NCI-H748 treated with DMSO at 0.1 percent for 48 hours (cell line): Measurements from ENCODE around the gene TTN.

ENCODE experiments used
- DNase-seq: peaks from one replicate; lab custom pipeline; 2025; lab: John Stamatoyannopoulos, UW

TTN gene

DNA sequence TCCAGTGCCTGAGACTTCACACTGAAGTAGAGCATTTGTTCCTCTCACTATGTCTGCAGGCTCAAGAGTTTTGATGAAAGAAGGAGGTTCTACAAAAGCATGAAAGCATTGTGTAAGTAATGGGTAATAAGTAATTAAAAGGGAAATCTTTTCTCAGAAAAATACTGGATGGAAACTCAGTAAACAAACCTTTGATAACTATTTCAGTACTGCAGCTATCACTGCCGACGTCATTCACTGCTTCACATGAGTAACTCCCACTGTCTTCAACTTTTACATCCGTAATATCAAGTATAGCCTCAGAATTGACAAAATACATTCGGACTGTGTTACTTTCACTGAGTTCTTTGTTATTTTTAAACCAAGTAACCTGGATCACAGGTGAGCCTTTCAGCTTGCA lies 72.7 kb downstream of the TTN start:
- no peak for DNase-seq

DNA sequence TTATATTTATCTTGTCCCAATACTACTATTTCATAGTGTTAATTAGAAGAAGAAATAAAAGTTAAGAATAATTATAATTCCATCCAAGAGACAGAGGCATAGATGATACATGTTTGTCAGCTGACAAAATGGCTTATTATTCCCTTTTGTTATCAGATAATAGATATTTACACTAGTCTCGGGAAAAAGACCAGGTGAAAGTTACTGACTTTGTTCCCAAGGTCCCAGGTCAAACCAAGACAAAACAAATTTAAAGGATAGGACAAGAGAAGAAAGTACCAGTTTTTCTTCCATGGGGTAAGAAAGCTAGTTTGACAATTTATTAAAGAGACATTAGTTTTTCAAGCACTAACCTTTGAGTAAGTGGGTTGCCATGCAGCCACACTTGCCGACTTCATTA lies 73.2 kb downstream of the TTN start:
- DNase-seq = no peak

DNA sequence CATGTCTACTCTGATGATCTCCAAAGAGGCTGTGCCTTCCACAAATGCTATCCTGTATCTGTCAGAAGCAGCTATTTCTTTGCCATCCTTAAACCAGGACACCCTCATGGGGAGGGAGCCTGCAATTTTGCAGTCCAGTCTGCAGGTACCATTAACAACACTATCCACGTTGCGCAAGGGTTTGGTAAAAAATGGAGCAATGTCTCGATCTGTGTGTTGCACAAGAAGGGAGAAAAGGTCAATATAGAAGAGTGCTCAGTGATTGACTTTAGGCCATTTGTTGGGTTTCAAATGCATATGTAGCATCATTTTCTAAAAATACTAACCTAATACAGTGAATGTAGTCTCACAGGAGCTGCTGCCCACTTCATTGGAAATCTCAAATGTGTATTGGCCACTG lies 74.3 kb downstream of the TTN start:
- DNase-seq = no peak

DNA sequence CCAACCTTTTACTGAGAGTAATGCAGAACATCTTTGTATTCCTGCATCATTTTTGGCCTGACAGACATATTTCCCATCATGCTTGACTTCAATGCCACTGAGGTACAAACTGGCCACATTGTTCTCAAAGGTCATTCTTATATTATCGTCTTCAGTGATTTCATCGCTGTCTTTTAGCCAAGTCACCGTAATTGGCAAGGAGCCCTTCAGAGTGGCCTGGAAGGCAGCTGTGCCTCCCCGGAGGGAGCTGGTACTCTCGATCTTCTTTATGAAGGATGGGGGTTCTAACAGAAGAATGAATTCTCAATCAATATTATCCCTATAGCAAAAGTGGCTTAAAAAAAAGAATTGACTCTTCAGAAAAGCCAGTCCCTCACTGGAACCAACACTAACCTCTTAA lies 75.9 kb downstream of the TTN start:
- DNase-seq = no peak

DNA sequence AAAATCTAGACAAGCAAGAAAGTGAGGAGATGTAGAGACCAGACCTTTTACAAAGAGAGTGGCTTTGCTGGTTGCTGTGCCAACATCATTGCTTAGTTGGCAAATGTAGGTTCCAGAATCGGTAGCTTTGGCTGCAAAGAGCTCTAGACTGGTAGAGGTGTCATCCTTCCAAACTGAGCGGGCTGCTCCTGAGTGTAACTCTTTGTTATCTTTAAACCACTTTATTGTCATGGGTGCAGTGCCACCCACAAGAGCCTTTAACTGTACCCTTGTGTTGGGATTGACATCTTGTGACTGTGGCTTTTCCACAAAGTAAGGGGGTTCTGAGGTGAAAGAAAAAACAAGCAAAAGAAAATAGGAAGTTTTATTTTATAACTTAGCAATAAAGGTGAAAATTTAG lies 77.2 kb downstream of the TTN start:
- DNase-seq = no peak

DNA sequence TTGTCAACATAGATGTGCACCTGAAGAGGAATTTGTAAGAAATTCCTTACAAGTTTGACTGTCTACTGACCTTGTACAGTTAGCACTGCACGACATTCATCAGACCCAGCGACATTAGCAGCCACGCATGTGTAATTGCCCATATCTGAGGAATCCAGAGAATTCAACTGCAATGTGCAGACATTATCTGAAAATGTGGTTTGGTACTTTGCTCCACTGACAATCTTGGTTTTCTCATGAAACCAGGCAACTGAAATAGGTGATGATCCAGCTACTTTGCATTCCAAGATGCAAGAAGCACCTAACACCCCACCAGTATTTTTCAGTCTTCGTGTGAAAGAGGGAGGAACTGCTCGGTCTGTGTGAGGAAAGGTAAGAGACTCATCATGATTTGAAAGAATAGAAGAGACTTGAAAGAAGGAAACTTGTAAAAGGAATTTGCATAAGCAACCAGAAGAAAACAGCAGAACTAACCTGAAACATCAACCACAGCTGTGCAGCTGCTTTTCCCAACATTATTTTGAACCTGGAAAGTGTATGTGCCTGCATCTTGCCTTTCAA lies 83.4 kb downstream of the TTN start:
- DNase-seq = no peak

DNA sequence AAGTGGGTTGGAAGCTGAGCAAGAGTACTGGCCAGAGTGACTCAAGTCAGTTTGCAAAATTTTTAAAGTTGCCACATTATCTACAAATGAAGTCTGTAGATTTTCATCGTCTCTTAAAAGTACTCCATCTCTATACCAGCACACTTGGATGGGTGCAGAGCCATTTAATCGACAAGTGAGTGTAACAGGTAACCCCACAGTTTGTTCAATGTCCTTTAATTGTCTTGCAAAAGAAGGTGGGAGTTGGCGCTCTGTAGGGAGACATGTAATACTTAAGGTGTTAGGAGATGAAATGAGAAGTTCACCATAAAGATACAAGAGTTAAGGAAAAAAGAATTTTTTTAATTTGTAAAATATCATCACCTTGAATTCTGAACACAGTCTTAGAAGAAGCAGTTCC lies 84.9 kb downstream of the TTN start:
- no peak for DNase-seq

DNA sequence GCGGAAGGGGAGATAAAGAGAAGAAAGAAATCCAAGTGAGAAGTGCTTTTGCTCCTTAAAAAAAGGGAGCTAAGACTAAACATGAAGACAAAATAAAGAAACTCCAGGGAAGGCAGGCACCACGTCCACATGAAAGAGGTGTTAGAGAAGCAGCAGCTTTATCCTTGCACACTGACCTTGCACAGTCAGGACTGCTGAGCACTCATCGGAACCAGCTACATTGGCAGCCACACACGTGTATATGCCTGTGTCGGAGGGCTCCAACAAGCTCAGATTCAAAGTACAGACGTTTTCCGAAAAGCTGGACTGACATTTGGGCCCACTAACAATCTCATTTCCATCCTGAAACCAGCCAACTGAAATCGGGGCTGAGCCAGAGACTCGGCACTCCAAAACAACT lies 88.2 kb downstream of the TTN start:
- no peak for DNase-seq

DNA sequence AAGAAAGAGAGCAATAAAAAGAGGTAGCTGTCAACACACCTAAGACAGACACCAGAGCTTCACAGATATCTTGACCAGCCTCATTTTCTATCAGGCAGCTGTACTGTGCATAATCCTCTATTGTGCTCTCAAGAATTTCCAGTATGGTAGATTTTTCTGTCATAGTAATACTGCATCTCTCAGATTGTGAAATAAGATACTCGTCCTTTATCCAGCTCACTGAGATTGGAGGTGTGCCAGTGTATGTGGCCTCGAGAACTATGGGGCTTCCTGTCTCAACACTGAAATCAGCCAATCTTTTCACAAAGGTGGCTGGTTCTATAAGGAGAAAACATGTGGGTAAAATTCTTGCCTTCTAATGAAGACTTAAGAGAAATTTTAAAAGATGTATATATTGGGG lies 88.9 kb downstream of the TTN start:
- no peak for DNase-seq

DNA sequence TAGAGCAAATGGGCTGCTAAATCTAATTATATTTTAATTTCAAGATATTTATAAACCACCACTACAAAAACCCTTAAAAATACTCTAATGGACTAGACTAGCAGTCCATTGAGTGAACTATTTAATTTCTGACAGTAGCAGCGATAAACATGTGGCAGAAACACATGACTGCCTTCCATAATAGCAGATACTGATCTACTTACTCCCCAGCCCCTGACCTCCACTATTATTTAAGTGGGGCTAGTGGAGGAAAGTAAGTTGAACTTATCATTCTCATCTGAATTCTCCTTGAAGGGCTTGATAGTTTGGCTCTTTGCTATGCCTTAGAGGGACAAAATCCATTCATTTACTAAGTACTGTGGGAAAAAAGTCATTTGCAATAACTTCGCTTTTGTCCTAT lies 90.8 kb downstream of the TTN start:
- no peak for DNase-seq

DNA sequence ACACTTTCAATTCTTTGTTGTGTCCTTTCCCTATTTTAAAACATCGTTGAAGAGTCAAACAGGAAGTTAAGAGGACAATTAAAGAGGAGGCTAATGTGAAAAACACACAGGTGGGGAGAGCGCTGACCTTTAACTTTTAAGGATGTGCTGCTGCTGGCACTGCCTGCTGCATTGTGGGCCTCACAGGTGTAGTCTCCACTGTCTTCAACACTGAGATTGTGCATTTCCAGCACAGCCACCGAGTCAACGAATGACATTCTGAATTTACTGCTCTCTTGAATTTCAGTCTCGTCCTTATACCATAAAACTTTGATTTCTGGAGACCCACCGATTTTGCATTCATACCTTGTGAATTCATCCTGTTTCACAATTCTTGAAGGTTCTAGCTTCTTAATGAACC lies 91.9 kb downstream of the TTN start:
- DNase-seq = no peak

DNA sequence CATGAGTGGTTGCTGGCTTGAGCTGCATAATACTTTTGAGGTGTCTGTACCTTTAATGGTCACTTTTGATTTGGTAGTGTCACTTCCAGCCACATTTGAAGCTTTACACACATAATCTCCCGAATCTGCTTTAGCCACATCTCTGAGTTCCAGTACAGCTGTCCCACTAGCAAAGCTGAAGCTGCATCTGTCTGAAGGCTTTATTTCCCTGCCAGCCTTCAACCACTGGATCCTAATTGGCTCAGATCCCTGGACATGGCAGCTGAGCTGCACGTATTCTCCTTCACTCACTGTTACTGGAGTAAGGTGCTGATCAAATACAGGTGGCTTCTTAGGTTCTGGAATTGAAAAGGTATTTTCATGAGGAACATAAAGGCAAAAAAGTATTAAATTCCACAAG lies 99.7 kb downstream of the TTN start:
- DNase-seq = no peak

DNA sequence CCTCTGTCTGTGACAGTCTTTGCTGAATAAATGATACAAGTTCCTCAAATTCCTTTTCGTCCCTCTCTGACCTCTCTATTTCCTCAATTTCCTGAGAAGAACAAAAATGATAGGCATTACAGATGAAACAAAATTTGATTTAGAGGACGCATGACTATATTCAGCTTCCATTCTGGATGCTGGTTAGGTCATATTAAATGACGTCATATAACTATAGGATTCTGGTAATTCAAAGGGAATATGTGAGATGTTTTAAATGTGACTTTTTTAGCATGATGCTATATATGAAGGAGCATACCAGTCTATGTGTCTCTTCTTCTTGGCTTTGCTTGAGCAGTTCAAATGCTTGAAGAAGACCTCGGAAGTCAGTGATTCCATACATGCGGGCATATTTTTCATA lies 102.3 kb downstream of the TTN start:
- no peak for DNase-seq

DNA sequence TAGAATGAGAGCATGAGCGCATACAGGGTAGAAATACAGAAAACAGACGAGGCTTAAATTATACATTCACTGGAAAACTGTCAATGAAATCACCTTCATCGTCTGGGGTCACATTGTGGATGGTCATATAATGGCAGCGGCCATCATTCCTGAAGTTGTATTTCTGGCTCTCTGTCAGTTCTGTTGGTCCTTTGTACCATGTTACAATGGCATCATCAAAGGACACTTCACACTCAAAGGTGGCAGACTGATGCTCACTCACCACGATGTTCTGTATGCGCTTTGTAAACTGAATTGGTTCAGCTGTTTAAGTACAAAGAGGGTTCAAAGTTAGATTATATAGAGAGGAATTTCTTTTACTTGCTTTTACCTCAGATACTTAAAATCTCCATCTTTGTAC lies 104.9 kb downstream of the TTN start:
- no peak for DNase-seq

DNA sequence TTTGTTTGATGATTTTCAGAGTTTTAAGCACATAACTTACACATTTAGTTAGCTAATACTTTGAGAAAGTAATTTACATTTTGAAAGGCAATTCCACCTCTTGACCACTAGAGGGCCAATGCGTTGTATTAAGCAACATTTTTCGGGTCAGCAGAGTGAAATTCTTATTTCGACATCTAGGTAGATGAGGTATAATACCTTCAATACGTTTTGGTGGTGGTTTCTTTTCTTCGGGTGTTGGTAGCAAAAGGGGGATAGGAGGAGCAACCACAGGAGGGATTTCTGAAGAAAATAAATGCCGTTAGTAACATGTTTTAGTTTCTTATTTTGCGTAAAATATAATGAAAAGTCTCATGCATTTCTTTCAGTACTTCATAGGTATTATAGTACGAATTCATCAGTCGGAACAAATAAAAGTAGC lies 106.3 kb downstream of the TTN start:
- peak; percentile 14 for DNase-seq

DNA sequence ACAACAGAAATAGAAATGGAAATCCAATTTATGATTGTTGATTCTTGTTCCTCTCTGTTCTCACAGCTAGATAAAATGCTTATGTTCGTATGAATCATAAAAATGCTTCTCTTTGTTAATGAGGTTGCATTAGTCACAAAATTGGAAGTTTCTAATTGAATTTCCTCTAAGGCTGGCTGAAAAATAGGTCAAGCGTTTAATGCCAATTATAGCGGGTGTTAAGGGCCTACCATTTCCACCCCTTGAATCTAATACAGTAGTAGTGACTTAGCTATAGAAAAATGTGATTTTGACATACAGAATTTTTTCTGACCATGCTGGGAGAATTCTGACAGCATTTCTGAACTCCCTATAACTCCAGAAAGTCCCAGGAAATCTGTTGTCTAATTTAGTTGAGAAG lies 107.1 kb downstream of the TTN start:
- no peak for DNase-seq

DNA sequence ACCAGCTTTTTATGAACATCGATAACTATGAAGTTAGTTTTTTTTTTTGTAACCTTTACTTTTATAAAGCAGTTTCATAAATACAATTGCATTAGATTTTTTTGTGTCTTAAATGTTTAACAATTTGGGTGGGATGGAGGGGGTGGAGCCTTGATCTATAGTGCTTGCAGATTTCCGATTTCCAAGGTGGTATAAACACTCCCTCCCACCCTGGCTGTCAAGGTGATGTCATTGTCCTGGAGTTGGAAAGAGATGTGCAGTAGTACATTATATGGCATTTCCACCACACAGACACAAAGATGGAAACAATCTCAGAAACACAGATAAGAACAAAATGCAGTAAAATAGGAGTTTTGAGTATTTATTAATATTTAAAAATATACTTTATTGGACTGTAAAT lies 114.4 kb downstream of the TTN start:
- DNase-seq = no peak

DNA sequence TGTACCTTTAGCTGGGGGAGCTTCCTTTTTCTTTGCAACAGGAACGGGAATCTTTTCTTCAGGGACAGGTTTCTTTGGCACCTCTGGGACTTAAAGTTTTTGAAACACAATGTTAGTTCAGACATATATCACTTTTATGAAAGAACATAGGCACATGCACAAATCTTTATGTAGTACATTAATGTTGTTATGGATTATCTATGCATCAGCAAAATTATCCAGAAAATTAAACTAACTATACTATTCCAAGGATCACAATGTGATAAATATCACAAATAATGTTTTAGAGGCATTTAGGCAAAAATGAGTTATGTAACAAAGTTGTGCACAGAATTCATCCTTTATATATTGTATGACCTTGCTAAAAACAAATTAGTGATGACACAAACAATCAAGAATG lies 117.4 kb downstream of the TTN start:
- no peak for DNase-seq

DNA sequence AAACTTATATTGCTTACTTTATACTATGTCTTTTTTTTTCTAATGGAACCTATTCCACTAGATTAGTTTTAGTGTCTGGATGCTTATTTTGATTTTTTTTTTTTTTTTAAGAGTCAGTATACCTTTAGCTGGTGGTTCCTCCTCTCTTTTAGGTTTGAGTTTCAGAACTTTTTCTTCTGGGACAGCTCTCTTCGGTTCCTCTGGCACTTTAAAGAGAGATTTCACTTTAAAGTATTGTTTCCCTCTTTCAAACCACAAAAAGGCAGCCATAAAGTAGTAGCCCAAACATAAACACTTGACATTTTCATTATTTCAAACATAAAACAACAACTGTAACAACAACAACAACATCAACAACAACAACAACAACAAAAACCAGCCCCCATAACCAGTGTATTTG lies 123.3 kb downstream of the TTN start:
- no peak for DNase-seq

DNA sequence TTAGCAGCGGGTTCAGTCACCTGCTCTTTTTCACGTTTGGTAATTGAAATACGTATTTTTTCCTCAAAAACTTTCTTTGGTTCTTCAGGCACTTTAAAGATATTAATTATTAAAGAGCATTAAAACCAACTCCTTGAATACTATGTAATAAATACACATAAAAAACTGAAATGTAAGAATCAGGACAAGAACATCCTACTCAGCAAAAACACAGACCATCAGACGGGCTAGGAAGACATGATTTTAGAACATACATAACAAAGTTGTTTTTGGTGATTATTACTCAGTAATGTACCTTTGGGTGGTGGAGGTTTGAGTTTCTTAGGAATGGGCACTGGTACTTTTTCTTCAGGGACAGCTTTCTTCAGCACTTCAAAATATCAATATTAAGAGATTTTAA lies 126.1 kb downstream of the TTN start:
- DNase-seq = no peak

DNA sequence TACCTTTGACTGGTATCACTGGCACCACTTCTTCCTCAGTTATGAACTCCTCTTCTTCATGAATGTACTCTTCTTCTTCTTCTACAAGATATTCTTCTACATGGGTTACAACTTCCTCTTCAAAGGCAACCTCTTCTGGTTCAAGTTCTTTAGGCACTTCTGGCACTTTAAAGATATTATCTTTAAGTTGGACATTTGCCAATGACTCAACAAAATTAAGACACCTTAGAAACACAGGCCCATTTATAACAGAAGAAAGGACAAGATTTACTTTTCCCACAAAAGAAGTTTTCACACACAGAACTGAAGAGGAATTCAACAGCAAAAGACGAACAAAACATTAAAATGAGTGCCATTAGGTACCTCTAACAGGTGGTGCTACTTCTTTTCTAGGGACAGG lies 127.3 kb downstream of the TTN start:
- DNase-seq = no peak

DNA sequence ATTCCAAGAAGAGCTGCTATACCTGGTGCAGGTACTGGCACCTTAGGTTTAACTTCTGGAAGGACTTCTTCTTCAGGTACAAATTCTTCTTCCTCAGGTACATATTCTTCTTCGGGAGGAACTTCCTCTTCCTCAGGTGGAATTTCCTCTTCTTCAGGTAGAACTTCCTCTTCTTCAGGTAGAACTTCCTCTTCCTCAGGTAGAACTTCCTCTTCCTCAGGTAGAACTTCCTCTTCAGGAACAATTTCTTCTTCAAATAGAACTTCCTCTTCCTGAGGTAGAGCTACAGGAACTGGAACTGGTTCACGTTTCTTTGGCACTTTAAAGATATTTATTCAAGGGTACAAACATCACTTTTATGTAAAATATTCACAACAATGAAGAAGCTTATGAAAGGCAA lies 129.6 kb downstream of the TTN start:
- no peak for DNase-seq

DNA sequence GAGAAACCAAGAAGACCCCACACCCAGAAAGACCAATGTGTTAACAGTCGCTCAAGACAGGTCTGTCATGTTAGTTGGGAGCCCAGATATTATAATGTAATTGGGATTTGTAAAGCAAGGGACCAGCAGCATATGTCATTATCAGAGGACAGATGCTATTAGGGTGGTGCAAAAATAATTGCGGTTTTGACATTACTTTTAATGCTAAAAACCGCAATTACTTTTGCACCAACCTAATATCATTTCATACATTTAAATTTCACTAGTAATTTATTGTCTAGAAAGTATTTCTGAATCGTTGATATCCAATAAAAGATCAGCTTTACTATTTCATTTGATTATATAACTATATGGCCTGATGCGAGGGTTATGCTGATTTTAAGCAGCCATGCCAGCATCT lies 131.2 kb downstream of the TTN start:
- DNase-seq = no peak

DNA sequence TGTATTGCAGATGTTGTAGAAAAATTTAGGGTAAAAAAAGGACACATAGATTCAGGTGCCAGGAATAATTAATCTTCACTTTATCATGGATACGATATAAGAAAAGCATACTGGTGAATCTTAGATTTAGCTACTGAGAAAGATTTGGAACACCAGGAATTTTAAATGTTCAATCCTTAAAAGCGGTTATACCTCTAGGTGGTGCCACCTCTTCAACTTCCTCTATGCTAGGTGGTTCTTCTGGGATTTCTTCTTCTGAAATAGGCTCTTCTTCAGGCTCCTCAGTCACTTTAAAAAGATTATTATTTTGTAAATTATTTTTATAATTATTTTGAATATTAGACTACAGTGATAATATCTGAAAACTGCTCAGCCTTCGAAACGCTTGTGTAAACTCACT lies 133.1 kb downstream of the TTN start:
- DNase-seq = no peak

DNA sequence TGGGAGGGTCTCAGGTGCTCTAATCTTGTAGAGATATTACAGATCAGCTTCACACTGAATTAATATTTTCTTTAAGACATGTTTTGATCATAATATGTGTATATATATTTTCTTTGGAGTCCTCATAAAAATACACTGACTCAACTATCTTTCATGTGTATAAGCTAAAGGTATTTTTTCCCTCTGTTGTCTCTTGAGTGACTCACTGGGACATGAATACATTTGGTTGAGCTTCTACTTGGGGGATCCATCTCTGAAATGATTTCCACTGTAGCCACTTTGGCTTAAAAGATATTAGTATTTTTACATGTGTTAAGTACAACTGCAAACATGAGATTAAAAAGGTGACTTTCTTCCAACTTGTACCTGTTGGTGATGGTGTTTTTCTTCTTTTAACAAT lies 140.8 kb downstream of the TTN start:
- DNase-seq = no peak
